Activated CD4-positive, alpha-beta T cell treated with anti-CD3 and anti-CD28 coated beads for 36 hours (primary cell): ENCODE data around the gene CRTAC1. TPM values are rescaled to one million over a fixed set of nuclear protein-coding genes. Genes with fewer than 3 reads are reported as not detected.
A peak's percentile ranks its signal among the peaks of the same experiment; 100 is the strongest.
"Not testable (repeated sequence)": the region's sequence is repeated elsewhere in the genome, so short reads cannot be mapped to it uniquely, and the experiment has no call there.

ENCODE experiments used
- ATAC-seq: fragments of 200-7000 bp; cut with Tn5 transposase; one replicate; pipeline ENCODE4 v1.10.0; 2021; ENCODE audit warnings: mild to moderate bottlenecking, moderate library complexity
- CTCF ChIA-PET: fragments of 350-600 bp; sonication (Branson Sonifier 250); formaldehyde crosslinking; loops from one replicate; lab custom pipeline; 2021; ENCODE audit warnings: antibody characterized with exemption; lab: Charles Lee
- POLR2A ChIA-PET: fragments of 350-600 bp; sonication (Branson Sonifier 250); formaldehyde crosslinking; loops from one replicate; lab custom pipeline; 2021; ENCODE audit warnings: antibody characterized with exemption, inconsistent platforms; lab: Charles Lee
- DNase-seq: peaks from one replicate; pipeline ENCODE4 v3.0.0-alpha.2; 2020
- H3K27ac Mint-ChIP-seq: one replicate; pipeline ENCODE4 v1.8.0; 2021; ENCODE audit warnings: mixed read lengths
- H3K27me3 Mint-ChIP-seq: one replicate; pipeline ENCODE4 v1.8.0; 2021; ENCODE audit warnings: mixed read lengths
- H3K36me3 Mint-ChIP-seq: one replicate; pipeline ENCODE4 v1.8.0; 2021; ENCODE audit warnings: low read depth, mixed read lengths
- H3K4me1 Mint-ChIP-seq: one replicate; pipeline ENCODE4 v1.8.0; 2021; ENCODE audit warnings: mixed read lengths
- H3K4me3 Mint-ChIP-seq: one replicate; pipeline ENCODE4 v1.8.0; 2021; ENCODE audit warnings: mild to moderate bottlenecking, moderate library complexity, mixed read lengths
- H3K9me3 Mint-ChIP-seq: one replicate; pipeline ENCODE4 v1.8.0; 2021; ENCODE audit warnings: low read depth, mixed read lengths
- intact Hi-C, 2 experiments: fragments of 100-400 bp; cut with DNase I in 1 of 2; cut with micrococcal nuclease in 1 of 2; formaldehyde crosslinking; loops; one replicate each; pipeline versions ENCODE4 v1.14.2 to v1.15.1; 2022 to 2024; cut with DNase I, micrococcal nuclease
- total RNA-seq, 2 experiments: library from RNA; stranded (reverse); gene quantifications; one replicate each; pipeline ENCODE4 v1.2.3, GENCODE V29; 2021

CRTAC1 gene
- total RNA-seq, 2 experiments from 2014 or later: not detected

GRCh38 chr10:97852840-97853405, 177.5 kb downstream of the CRTAC1 start:
- CTCF ChIA-PET: no interaction called here
- peaks cover 37% of the 10 kb centered on the region for H3K4me1 Mint-ChIP-seq
- intact Hi-C loops: loop anchor here in 1 of 2 experiments (5.0 kb wide), 1 partner anchor 56 kb away; no protein-coding TSS in a partner anchor

GRCh38 chr10:97852277-97852676, 178.1 kb downstream of the CRTAC1 start:
- POLR2A ChIA-PET: no interaction called here
- DNase-seq (no peak), ATAC-seq (no peak)
- CTCF ChIA-PET: interaction anchor here (0.6 kb wide), 2 partner anchors 17 to 60 kb away, joined by 3 read pairs; no protein-coding TSS in a partner anchor
- Mint-ChIP-seq H3K36me3 (no peaks in the 10 kb centered on the region), H3K4me1 (peaks cover 35% of the 10 kb centered on the region), H3K4me3 (no peak overlapping the region), H3K9me3 (no peaks in the 10 kb centered on the region), H3K27ac (peak overlapping the region; percentile 45), H3K27me3 (no peaks in the 10 kb centered on the region)
- intact Hi-C loops: loop anchor here in 1 of 2 experiments (5.0 kb wide), 1 partner anchor 55 kb away; no protein-coding TSS in a partner anchor

More at GRCh38 chr10:97852840-97853405, 177.5 kb downstream of the CRTAC1 start:
- no peaks in the 10 kb centered on the region for H3K9me3 Mint-ChIP-seq
- POLR2A ChIA-PET: no interaction called here
- ATAC-seq (no peak), DNase-seq (no peak)
- H3K36me3 Mint-ChIP-seq: no peaks in the 10 kb centered on the region
- no peak overlapping the region for H3K4me3 Mint-ChIP-seq
- no peaks in the 10 kb centered on the region for H3K27me3 Mint-ChIP-seq
- H3K27ac Mint-ChIP-seq: no peak overlapping the region

- DNase-seq (peak; percentile 49), ATAC-seq (peak; percentile 69)
- peak overlapping the region; percentile 45 for H3K27ac Mint-ChIP-seq
- peaks cover 35% of the 10 kb centered on the region for H3K4me1 Mint-ChIP-seq
- intact Hi-C loops: loop anchor here in 1 of 2 experiments (5.0 kb wide), 1 partner anchor 54 kb away; no protein-coding TSS in a partner anchor
- H3K4me3 Mint-ChIP-seq: no peak overlapping the region
- no peaks in the 10 kb centered on the region for H3K9me3 Mint-ChIP-seq
- ChIA-PET CTCF (interaction anchor here (0.6 to 2.7 kb wide), 3 partner anchors 16 to 60 kb away, joined by 3 to 19 read pairs (median 3); no protein-coding TSS in a partner anchor), POLR2A (no interaction called here)
- no peaks in the 10 kb centered on the region for H3K36me3 Mint-ChIP-seq
- no peaks in the 10 kb centered on the region for H3K27me3 Mint-ChIP-seq
These were observed 178.9 kb downstream of the CRTAC1 start for GRCh38 chr10:97851341-97852001.

GRCh38 chr10:97850446-97850845, 180.0 kb downstream of the CRTAC1 start:
- DNase-seq (peak; percentile 43), ATAC-seq (no peak)
- intact Hi-C loops: loop anchor here in 1 of 2 experiments (1.0 to 5.0 kb wide), 2 partner anchors 19 to 53 kb away; no protein-coding TSS in a partner anchor
- Mint-ChIP-seq H3K27ac (no peak overlapping the region), H3K9me3 (no peaks in the 10 kb centered on the region), H3K27me3 (no peaks in the 10 kb centered on the region), H3K36me3 (no peaks in the 10 kb centered on the region), H3K4me1 (peaks cover 35% of the 10 kb centered on the region), H3K4me3 (peak overlapping the region; percentile 70)
- POLR2A ChIA-PET: no interaction called here
- CTCF ChIA-PET: interaction anchor here (0.7 to 2.7 kb wide), 2 partner anchors 19 to 606 kb away, joined by 3 to 19 read pairs; no protein-coding TSS in a partner anchor

GRCh38 chr10:97849687-97850402, 180.6 kb downstream of the CRTAC1 start, which contains the start of gene GOLGA7B:
TSS of gene GOLGA7B (plus strand) at chr10:97849843. CDS start at chr10:97850304, 461 bp downstream.
- Mint-ChIP-seq H3K9me3 (no peaks in the 10 kb centered on the region), H3K4me1 (peaks cover 35% of the 10 kb centered on the region), H3K4me3 (peak within 1 kb of the TSS; percentile 77), H3K27ac (peak within 1 kb of the TSS; percentile 24), H3K36me3 (no peaks in the 10 kb centered on the region), H3K27me3 (no peaks in the 10 kb centered on the region)
- intact Hi-C loops: loop anchor here in 1 of 2 experiments (1.0 to 5.0 kb wide), 3 partner anchors 19 to 163 kb away; partner anchors contain the start of gene AVPI1
- ChIA-PET CTCF (interaction anchor here (0.7 to 2.7 kb wide), 4 partner anchors 10 to 606 kb away, joined by 3 to 19 read pairs (median 4); no protein-coding TSS in a partner anchor), POLR2A (interaction anchor here (0.6 kb wide), 2 partner anchors 21 to 285 kb away, joined by 3 to 4 read pairs; partner anchors contain the start of gene R3HCC1L)
- DNase-seq (peak; percentile 76), ATAC-seq (peak; percentile 73)

GRCh38 chr10:97849103-97849686, 181.2 kb downstream of the CRTAC1 start:
- H3K27me3 Mint-ChIP-seq: no peaks in the 10 kb centered on the region
- peak overlapping the region; percentile 77 for H3K4me3 Mint-ChIP-seq
- intact Hi-C loops: loop anchor here in 1 of 2 experiments (1.0 kb wide), 1 partner anchor 162 kb away; the partner anchor contains the start of gene AVPI1
- H3K9me3 Mint-ChIP-seq: no peaks in the 10 kb centered on the region
- peak overlapping the region; percentile 24 for H3K27ac Mint-ChIP-seq
- POLR2A ChIA-PET: interaction anchor here (0.6 kb wide), 2 partner anchors 20 to 285 kb away, joined by 3 to 4 read pairs; partner anchors contain the start of gene R3HCC1L
- CTCF ChIA-PET: interaction anchor here (0.8 to 2.7 kb wide), 3 partner anchors 9 to 55 kb away, joined by 3 to 19 read pairs (median 5); no protein-coding TSS in a partner anchor
- H3K4me1 Mint-ChIP-seq: peaks cover 35% of the 10 kb centered on the region
- peak; percentile 28 for DNase-seq
- no peaks in the 10 kb centered on the region for H3K36me3 Mint-ChIP-seq
- peak; percentile 32 for ATAC-seq

GRCh38 chr10:97844678-97845077, 185.7 kb downstream of the CRTAC1 start:
- Mint-ChIP-seq H3K4me1 (peaks cover 22% of the 10 kb centered on the region), H3K27ac (no peak overlapping the region), H3K9me3 (no peaks in the 10 kb centered on the region), H3K4me3 (no peak overlapping the region), H3K36me3 (no peaks in the 10 kb centered on the region), H3K27me3 (no peaks in the 10 kb centered on the region)
- ChIA-PET POLR2A (no interaction called here), CTCF (no interaction called here)
- DNase-seq (no peak), ATAC-seq (no peak)
- intact Hi-C loops: no loop called here

GRCh38 chr10:97843972-97844371, 186.4 kb downstream of the CRTAC1 start:
- H3K36me3 Mint-ChIP-seq, POLR2A ChIA-PET, H3K27ac Mint-ChIP-seq, H3K9me3 Mint-ChIP-seq, CTCF ChIA-PET, DNase-seq, H3K27me3 Mint-ChIP-seq, intact Hi-C loops, ATAC-seq, H3K4me3 Mint-ChIP-seq: not testable (repeated sequence)
- H3K4me1 Mint-ChIP-seq: peaks cover 19% of the 10 kb centered on the region

GRCh38 chr10:97843281-97843671, 187.1 kb downstream of the CRTAC1 start:
- DNase-seq (no peak), ATAC-seq (no peak)
- intact Hi-C loops: no loop called here
- POLR2A ChIA-PET: no interaction called here
- no peak overlapping the region for H3K4me3 Mint-ChIP-seq
- H3K4me1 Mint-ChIP-seq: peaks cover 16% of the 10 kb centered on the region
- no peaks in the 10 kb centered on the region for H3K9me3 Mint-ChIP-seq
- no peaks in the 10 kb centered on the region for H3K36me3 Mint-ChIP-seq
- no peaks in the 10 kb centered on the region for H3K27me3 Mint-ChIP-seq
- no peak overlapping the region for H3K27ac Mint-ChIP-seq
- CTCF ChIA-PET: interaction anchor here (0.7 to 1.2 kb wide), 3 partner anchors 13 to 148 kb away, joined by 3 to 4 read pairs (median 3); no protein-coding TSS in a partner anchor

GRCh38 chr10:97842656-97843280, 187.7 kb downstream of the CRTAC1 start:
- POLR2A ChIA-PET: no interaction called here
- H3K9me3 Mint-ChIP-seq: no peaks in the 10 kb centered on the region

More at GRCh38 chr10:97842656-97843280, 187.7 kb downstream of the CRTAC1 start:
- no peak for DNase-seq
- CTCF ChIA-PET: interaction anchor here (0.7 to 1.2 kb wide), 3 partner anchors 12 to 148 kb away, joined by 3 to 4 read pairs (median 3); no protein-coding TSS in a partner anchor
- Mint-ChIP-seq H3K27ac (no peak overlapping the region), H3K27me3 (no peaks in the 10 kb centered on the region), H3K4me1 (peaks cover 16% of the 10 kb centered on the region), H3K4me3 (no peak overlapping the region), H3K36me3 (no peaks in the 10 kb centered on the region)
- intact Hi-C loops: no loop called here
- ATAC-seq: no peak
